LNCAP (cell line): ENCODE data around the gene ZFP69.

Experiments
- TF ChIP-seq, protein P1 (sequence below): fragments of 450-650 bp; IDR thresholded peaks from 2 replicates; pipeline ENCODE4 v1.5.1; 2017; ENCODE audit warnings: mild to moderate bottlenecking

The ZFP69 gene

DNA sequence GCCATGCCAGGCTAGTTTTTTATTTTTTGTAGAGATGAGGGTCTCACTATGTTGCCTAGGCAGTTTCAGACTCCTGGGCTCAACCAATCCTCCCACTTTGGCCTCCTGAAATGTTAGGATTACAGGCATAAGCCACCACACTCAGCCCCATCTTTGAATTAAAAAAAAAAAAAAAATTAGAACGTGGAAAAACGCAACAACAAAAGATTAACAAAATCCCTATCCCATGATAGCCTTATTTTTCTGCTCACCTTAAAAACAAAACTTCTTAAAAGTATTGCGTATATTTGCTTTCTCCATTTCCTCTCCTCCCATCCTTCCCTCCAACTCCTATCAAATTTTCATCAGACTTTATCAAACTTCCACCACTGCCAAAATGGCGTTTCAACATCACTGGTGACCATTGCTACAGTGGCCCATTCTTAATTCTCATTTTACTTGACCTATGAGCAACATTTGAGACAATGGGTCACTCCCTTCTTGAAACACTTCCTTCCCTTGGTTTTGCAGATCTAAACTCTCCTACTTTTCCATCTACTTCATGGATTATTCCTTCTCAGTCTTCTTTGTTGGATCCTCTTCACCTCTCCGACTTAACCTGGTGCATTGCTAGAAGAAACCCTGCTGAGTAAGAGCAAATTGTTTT, 53.8 kb downstream of the ZFP69 start:
- TF ChIP-seq, protein P1, sequence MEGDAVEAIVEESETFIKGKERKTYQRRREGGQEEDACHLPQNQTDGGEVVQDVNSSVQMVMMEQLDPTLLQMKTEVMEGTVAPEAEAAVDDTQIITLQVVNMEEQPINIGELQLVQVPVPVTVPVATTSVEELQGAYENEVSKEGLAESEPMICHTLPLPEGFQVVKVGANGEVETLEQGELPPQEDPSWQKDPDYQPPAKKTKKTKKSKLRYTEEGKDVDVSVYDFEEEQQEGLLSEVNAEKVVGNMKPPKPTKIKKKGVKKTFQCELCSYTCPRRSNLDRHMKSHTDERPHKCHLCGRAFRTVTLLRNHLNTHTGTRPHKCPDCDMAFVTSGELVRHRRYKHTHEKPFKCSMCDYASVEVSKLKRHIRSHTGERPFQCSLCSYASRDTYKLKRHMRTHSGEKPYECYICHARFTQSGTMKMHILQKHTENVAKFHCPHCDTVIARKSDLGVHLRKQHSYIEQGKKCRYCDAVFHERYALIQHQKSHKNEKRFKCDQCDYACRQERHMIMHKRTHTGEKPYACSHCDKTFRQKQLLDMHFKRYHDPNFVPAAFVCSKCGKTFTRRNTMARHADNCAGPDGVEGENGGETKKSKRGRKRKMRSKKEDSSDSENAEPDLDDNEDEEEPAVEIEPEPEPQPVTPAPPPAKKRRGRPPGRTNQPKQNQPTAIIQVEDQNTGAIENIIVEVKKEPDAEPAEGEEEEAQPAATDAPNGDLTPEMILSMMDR: no peak

DNA sequence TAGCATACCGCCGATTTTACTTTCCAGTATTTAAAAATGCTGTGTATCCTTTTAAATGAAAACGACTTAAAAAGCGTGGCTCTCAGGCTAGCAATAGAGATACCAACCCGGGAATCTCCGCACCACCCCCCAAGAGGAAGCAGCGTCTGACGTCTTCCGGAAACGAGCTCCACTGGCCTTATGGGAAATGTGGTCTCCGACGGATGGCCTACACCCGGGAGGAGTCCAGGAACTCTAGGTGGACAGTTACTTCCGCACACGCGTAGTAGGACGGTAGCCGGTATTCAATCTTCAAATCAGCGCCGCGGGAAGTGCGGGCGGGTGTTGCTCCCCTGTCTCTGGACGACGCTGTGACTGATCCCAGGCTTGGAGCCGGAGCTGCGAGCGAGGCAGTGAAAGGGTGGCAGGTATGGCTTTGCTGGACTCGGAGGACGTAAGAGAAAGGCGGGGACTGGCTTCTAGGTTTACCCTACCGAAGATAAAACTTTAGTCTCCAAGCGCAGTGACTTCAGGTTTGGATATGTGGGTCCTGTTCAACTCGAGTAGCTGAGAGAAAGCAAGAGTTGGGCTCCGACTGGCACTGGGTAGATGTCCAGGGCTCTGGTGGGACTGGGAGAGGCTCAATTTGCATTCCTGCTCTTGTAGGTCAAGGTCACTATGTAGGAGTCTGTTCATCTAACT, 54.4 kb downstream of the ZFP69 start, which contains the start of gene ZNF684:
ZNF684 (plus strand) TSS at position 257 of the 681 bp plus-strand sequence. CDS start 1,530 bp downstream, outside the sequence.
- TF ChIP-seq, protein P1: no peak

DNA sequence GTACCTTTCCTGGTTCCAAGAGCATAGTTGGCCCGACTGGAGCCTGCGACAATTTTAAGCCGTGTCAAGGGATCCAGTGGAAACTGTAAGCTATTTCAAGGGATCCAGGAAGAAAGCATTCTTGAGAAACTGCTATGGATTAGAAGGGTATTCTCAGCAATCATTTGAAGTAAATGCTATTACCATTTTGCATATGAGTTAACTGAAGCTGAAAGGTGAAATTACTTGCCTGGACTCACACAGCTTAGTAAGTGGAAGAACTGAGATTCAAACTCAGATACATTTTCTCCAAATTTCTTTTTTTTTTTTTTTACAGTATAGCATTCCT, 54.9 kb downstream of the ZFP69 start:
- TF ChIP-seq, protein P1: no peak

DNA sequence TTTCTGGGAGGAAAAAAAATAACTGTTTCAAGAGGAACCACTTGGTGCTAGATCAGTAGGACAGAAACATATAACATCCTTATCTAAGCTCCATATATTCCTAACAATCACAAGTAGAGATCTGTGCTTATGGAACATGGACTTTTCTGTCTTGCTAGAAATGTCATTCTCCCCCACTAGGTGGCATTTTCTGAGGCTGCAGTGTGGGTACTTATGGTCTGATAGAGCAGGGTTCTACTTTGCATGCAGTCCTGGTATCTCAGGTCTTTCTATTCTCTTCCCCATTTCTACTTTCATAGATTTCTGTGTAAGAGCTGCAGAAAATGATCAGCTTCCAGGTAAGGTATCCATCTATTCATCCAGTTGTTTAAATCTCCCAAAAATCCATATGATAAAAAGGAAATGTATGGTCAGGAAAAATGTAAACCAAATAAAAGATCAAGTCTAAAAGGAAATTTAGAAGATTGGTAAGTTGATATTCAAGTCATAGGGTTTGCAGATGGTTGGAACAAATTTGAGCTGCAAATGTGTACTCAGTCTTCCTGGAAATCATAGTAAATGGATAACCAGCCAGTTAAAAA, 55.8 kb downstream of the ZFP69 start:
- TF ChIP-seq, protein P1: peak; percentile 67

DNA sequence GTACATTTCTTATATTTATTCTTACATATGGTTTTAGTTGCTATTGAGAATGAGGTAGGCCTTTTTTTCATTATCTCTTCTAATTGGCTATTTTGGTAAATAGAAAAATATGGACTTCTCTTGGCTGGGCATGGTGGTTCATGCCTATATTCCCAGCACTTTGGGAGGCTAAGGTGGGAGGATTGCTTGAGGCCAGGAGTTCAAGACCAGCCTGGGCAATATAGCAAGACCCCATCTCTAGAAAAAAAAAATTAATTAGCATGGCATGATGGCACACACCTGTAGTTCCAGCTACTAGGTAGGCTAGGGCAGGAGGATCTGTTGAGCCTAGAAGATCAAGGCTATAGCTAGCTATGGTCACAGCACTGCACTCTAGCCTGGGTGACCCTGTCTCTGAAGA, 57.5 kb downstream of the ZFP69 start:
- TF ChIP-seq, protein P1: no peak

DNA sequence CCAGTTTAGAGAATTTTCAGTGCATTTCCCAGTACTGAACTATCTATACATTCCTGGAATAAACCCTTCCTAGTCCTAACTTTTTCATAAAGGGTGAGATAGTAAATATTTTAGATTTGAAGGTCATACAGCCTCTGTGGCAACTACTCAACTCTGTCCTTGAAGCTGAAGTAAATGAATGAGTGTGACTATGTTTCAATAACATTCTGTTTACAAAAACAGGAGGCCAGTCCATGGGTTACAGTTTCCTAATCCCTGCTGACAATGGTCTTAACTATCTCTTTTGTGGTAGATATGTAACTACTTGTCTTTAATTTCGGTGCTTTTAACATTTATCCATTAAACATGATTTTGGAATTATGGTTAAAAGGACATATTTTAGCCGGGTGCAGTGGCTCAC, 58.6 kb downstream of the ZFP69 start:
- TF ChIP-seq, protein P1: no peak

DNA sequence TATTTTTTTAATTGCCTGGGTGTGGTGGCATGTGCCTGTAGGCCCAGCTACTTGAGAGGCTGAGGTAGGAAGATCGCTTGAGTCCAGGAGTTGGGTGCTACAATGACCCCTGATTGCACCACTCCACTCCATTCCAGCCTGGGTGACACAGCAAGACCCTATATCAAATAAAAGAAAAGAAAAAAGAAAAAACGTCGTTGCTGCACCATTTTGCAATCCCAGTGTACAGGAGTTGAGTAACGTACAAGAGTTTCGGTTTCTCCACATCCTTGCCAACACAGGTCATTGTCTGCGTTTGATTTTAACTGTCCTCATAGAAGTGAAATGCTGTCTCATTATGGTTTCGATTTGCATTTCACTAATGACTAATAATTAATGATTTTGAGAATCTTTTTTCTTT, 62.2 kb downstream of the ZFP69 start:
- TF ChIP-seq, protein P1: no peak
